Astrocyte (in vitro differentiated cells and primary cell): ENCODE results near the gene IQCB1.

Experiments used
- CTCF ChIP-seq: IDR thresholded peaks from 2 replicates; pipeline ENCODE4 v1.5.1; 2011; ENCODE audit warnings: low read depth, mild to moderate bottlenecking, inconsistent platforms, low read length, moderate library complexity; ENCODE audit not compliant: insufficient read depth
- EZH2 ChIP-seq: IDR thresholded peaks from 2 replicates; pipeline ENCODE4 v1.6.1; 2012; ENCODE audit warnings: mild to moderate bottlenecking, low read length, inconsistent platforms; ENCODE audit not compliant: insufficient read depth

GRCh38 chr3:121817753-121818152, 17.1 kb downstream of the IQCB1 start:
- TF ChIP-seq CTCF (no peak), EZH2 (no peak)
